ENCODE results near the gene TLCD1.

DNA sequence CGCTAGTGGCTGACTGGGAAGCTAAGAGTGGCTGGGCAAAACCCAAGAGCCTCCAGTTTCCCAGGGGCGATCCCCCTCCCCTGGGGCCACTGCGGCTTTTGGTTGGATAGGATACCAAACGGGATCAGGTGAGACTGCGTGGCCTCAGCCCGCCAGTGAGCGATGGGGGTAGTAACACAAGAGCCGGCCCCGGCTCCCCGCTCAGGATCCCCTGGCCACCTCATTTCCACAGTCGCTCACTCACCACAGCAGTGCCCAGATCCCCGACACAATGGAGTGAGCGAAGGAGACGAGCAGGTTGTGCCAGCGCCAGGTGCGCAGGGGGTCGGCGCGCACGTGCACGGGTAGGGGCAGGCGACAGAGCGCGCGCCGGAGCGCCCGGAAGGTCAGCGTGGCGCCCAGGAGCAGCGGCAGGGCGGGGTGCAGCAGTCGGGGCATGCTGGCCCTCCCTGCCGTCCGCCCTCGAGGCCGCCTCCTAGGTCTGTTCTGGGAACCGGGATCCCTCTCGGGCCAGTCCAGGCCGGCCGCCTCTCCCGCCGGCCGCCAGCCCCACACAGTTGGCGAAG is 290 bp downstream of the TLCD1 start:
- TF ChIP-seq, protein P1, sequence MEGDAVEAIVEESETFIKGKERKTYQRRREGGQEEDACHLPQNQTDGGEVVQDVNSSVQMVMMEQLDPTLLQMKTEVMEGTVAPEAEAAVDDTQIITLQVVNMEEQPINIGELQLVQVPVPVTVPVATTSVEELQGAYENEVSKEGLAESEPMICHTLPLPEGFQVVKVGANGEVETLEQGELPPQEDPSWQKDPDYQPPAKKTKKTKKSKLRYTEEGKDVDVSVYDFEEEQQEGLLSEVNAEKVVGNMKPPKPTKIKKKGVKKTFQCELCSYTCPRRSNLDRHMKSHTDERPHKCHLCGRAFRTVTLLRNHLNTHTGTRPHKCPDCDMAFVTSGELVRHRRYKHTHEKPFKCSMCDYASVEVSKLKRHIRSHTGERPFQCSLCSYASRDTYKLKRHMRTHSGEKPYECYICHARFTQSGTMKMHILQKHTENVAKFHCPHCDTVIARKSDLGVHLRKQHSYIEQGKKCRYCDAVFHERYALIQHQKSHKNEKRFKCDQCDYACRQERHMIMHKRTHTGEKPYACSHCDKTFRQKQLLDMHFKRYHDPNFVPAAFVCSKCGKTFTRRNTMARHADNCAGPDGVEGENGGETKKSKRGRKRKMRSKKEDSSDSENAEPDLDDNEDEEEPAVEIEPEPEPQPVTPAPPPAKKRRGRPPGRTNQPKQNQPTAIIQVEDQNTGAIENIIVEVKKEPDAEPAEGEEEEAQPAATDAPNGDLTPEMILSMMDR (IDR thresholded peaks at IDR 0.05 in 4 of 5, conservative IDR thresholded peaks at IDR 0.05 in 1 of 5), result no peak
- TF ChIP-seq POLR2A (IDR thresholded peaks at IDR 0.05), result peak in 1 of 2 donors; percentile 30

Measured in gastrocnemius medialis (tissue), 4 donors.